ENCODE data around the gene KMT5C. TPM values are rescaled to one million over a fixed set of nuclear protein-coding genes. Genes with fewer than 3 reads are reported as not detected.
A peak's percentile ranks its signal among the peaks of the same experiment; 100 is the strongest.

The KMT5C gene
- total RNA-seq, 4 donors from 2014 or later = 17.3 to 61.8 (median 39.1) TPM

- TF ChIP-seq POLR2A (IDR thresholded peaks at IDR 0.05) (no peak), POLR2AphosphoS5 (IDR thresholded peaks at IDR 0.05) (no peak), EP300 (IDR thresholded peaks at IDR 0.05) (no peak)
- TF ChIP-seq, protein P1, sequence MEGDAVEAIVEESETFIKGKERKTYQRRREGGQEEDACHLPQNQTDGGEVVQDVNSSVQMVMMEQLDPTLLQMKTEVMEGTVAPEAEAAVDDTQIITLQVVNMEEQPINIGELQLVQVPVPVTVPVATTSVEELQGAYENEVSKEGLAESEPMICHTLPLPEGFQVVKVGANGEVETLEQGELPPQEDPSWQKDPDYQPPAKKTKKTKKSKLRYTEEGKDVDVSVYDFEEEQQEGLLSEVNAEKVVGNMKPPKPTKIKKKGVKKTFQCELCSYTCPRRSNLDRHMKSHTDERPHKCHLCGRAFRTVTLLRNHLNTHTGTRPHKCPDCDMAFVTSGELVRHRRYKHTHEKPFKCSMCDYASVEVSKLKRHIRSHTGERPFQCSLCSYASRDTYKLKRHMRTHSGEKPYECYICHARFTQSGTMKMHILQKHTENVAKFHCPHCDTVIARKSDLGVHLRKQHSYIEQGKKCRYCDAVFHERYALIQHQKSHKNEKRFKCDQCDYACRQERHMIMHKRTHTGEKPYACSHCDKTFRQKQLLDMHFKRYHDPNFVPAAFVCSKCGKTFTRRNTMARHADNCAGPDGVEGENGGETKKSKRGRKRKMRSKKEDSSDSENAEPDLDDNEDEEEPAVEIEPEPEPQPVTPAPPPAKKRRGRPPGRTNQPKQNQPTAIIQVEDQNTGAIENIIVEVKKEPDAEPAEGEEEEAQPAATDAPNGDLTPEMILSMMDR (IDR thresholded peaks at IDR 0.05) = no peak
- Histone ChIP-seq H3K9me3 (no peaks in the 10 kb centered on the region), H3K27me3 (peaks cover 79% of the 10 kb centered on the region), H3K4me3 (peak within 1 kb of the TSS; percentile 37), H3K4me1 (peaks cover 27% of the 10 kb centered on the region), H3K27ac (no peak within 1 kb of the TSS), H3K36me3 (no peaks in the 10 kb centered on the region)
- no peak for DNase-seq (ENCODE audit: low spot score in 2 of 2)
- 8% methylated on average over 26 of the region's 32 CpGs for WGBS
Measured at GRCh38 chr19:55370305-55370988, 30.8 kb downstream of the KMT5C start, which contains the start of gene IL11. IL11 (minus strand) TSS chr19:55370463; CDS start chr19:55370310, 153 bp downstream.

- Histone ChIP-seq H3K4me1 (peaks cover 32% of the 10 kb centered on the region), H3K27me3 (peaks cover 98% of the 10 kb centered on the region), H3K36me3 (no peaks in the 10 kb centered on the region), H3K9me3 (no peaks in the 10 kb centered on the region), H3K27ac (no peak overlapping the region), H3K4me3 (no peak overlapping the region)
- 55% methylated on average over 13 of the region's 24 CpGs for WGBS
- no peak for DNase-seq (ENCODE audit: low spot score in 2 of 2)
- TF ChIP-seq POLR2AphosphoS5 (IDR thresholded peaks at IDR 0.05) = no peak
- TF ChIP-seq EP300 (IDR thresholded peaks at IDR 0.05) = no peak
- TF ChIP-seq, protein P1 (IDR thresholded peaks at IDR 0.05) = no peak
- TF ChIP-seq POLR2A (IDR thresholded peaks at IDR 0.05) = no peak
Measured at GRCh38 chr19:55372316-55373081, 32.8 kb downstream of the KMT5C start.

- Histone ChIP-seq H3K36me3 (no peaks in the 10 kb centered on the region), H3K9me3 (no peaks in the 10 kb centered on the region), H3K4me1 (peaks cover 31% of the 10 kb centered on the region), H3K27me3 (peaks cover 95% of the 10 kb centered on the region), H3K4me3 (no peak overlapping the region), H3K27ac (no peak overlapping the region)
- no peak for TF ChIP-seq POLR2AphosphoS5 (IDR thresholded peaks at IDR 0.05)
- TF ChIP-seq EP300 (IDR thresholded peaks at IDR 0.05) = no peak
- TF ChIP-seq, protein P1 (IDR thresholded peaks at IDR 0.05) = no peak
- TF ChIP-seq POLR2A (IDR thresholded peaks at IDR 0.05) = no peak
- WGBS = 58% methylated on average over 9 of the region's 9 CpGs
- DNase-seq (ENCODE audit: low spot score in 2 of 2) = no peak
Measured at GRCh38 chr19:55373306-55373992, 33.8 kb downstream of the KMT5C start.

DNA sequence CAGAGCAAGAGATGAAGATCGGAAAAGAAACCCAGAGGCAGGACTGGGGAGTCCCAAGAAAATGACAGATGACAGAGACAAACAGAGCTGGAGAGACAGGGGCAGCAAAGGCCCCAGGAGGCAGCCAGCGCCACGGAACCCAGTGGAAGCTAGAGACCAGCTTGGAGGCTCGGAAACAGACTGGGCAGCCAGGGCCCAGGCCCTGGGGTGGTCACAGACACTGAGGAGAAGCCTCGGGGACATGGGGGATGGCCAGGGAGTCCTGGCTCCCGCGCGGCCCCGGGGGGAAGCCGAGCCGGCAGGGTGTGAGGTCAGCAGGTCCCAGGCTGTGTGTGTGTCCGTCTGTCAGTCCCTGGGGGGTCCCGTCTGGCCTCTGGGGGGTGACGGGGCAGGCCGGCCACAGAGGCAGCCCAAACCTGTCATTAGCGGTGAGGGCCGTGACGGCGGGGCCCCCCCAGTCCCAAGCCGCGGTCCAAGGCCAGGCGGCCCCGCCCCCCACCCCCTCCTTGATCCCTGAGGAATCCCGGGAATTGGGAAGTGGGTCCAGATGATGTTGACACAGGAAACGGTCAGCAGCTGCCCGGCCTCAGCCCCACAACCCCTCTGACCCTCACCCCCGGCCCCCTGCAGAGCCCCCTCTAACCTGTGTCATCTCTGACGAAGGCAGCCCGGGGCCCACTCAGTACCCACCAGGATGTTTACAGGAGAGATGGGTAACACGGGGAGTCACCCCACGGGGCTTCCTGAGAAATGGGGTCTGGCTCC lies 34.5 kb downstream of the KMT5C start:
- Histone ChIP-seq H3K4me3 (no peak overlapping the region), H3K36me3 (no peaks in the 10 kb centered on the region), H3K4me1 (peaks cover 24% of the 10 kb centered on the region), H3K27ac (no peak overlapping the region), H3K27me3 (peaks cover 87% of the 10 kb centered on the region), H3K9me3 (no peaks in the 10 kb centered on the region)
- 22% methylated on average over 17 of the region's 31 CpGs for WGBS
- TF ChIP-seq POLR2AphosphoS5 (IDR thresholded peaks at IDR 0.05) = no peak
- TF ChIP-seq EP300 (IDR thresholded peaks at IDR 0.05) = no peak
- TF ChIP-seq, protein P1 (IDR thresholded peaks at IDR 0.05) = no peak
- no peak for TF ChIP-seq POLR2A (IDR thresholded peaks at IDR 0.05)
- no peak for DNase-seq (ENCODE audit: low spot score in 2 of 2)

Measured in suprapubic skin (tissue), 4 donors.